Measurements from ENCODE around the gene RAB31. TPM values are rescaled to one million over a fixed set of nuclear protein-coding genes. Genes with fewer than 3 reads are reported as not detected.

The RAB31 gene
- polyA plus RNA-seq, 1 of the 3 experiments (the other 2 are of a cell fraction): 23.0 TPM

DNA sequence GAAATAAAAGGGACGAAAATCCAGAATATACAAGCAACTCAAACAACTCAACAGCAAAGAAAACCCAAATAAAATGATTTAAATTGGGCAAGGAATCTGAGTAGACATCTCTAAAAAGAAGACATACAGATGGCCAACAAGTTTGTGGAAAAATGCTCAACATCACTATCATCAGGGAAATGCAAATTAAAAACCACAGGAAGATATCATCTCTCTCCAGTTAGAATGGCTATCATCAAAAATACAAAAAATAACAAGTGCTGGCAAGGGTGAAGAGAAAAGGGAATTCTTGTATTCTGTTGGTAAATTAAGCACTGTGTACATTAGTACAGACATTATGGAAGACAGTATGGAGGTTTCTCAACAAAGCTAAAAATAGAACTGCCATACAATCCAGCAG lies 80.0 kb downstream of the RAB31 start:
- no peak overlapping the region for H2AFZ ChIP-seq (ENCODE audit: low read depth)
- DNase-seq: no peak
- no peaks in the 10 kb centered on the region for H3K9me3 ChIP-seq
- peaks cover 27% of the 10 kb centered on the region for H3F3A ChIP-seq (replicated peaks; ENCODE audit: insufficient read depth)
- H3K27me3 ChIP-seq (ENCODE audit: insufficient read depth): no peaks in the 10 kb centered on the region
- H3K9ac ChIP-seq: no peak overlapping the region
- H3K4me2 ChIP-seq: peak overlapping the region; percentile 10; the same call in 1 of the 2 replicates
- H3K9me2 ChIP-seq: no peaks in the 10 kb centered on the region
- ChIA-PET CTCF (interaction anchor here (1.0 kb wide), 1 partner anchor 175 kb away, joined by 3 read pairs; no protein-coding TSS in a partner anchor), POLR2A (no interaction called here)
- H3K79me2 ChIP-seq (ENCODE audit: insufficient read depth): peaks cover 6% of the 10 kb centered on the region; the same call in 1 of the 2 replicates
- H3K4me3 ChIP-seq (ENCODE audit: low read depth in 2 of 2, low read length in 1 of 2): no peak overlapping the region
- WGBS (ENCODE audit: low lambda C conversion rate): 50% methylated on average over 1 of the region's 1 CpG
- 0 out of 4 replicates have a peak, but pooled peaks cover 0 to 5% of the 10 kb centered on the region in 2 experiments for H3K4me1 ChIP-seq (ENCODE audit: control insufficient read depth in 1 of 2, insufficient read depth in 2 of 2, low read depth in 1 of 2, low read length in 1 of 2)
- no peaks in the 10 kb centered on the region for H3K36me3 ChIP-seq (replicated peaks in 1 of 2; ENCODE audit: control insufficient read depth in 1 of 2, insufficient read depth in 2 of 2, low read length in 1 of 2)
- H4K20me1 ChIP-seq (ENCODE audit: insufficient read depth): no peaks in the 10 kb centered on the region
- H3K27ac ChIP-seq (ENCODE audit: low read depth in 2 of 2, low read length in 1 of 2): peak overlapping the region; percentile 5 to 69; a peak in 3 of 4 replicates
- no peak for TF ChIP-seq RCOR1 (IDR thresholded peaks at IDR 0.05; ENCODE audit: low read length)
- TF ChIP-seq PBX3 (IDR thresholded peaks at IDR 0.05): peak; percentile 77
- TF ChIP-seq GABPA (IDR thresholded peaks at IDR 0.05; ENCODE audit: low read depth): no peak
- peak; percentile 56 for TF ChIP-seq POLR2AphosphoS5 (IDR thresholded peaks at IDR 0.05; ENCODE audit: low read depth, low read length)
- TF ChIP-seq, protein P1, sequence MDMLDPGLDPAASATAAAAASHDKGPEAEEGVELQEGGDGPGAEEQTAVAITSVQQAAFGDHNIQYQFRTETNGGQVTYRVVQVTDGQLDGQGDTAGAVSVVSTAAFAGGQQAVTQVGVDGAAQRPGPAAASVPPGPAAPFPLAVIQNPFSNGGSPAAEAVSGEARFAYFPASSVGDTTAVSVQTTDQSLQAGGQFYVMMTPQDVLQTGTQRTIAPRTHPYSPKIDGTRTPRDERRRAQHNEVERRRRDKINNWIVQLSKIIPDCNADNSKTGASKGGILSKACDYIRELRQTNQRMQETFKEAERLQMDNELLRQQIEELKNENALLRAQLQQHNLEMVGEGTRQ (IDR thresholded peaks at IDR 0.05; ENCODE audit: borderline replicate concordance, low read depth, low read length): no peak
- no peak for TF ChIP-seq SIN3A (IDR thresholded peaks at IDR 0.05; ENCODE audit: borderline replicate concordance, low read depth, low read length)
- TF ChIP-seq TEAD4 (IDR thresholded peaks at IDR 0.05; ENCODE audit: borderline replicate concordance, insufficient read depth): peak; percentile 39; the same call in 1 of the 2 replicates
- TF ChIP-seq, protein P2, sequence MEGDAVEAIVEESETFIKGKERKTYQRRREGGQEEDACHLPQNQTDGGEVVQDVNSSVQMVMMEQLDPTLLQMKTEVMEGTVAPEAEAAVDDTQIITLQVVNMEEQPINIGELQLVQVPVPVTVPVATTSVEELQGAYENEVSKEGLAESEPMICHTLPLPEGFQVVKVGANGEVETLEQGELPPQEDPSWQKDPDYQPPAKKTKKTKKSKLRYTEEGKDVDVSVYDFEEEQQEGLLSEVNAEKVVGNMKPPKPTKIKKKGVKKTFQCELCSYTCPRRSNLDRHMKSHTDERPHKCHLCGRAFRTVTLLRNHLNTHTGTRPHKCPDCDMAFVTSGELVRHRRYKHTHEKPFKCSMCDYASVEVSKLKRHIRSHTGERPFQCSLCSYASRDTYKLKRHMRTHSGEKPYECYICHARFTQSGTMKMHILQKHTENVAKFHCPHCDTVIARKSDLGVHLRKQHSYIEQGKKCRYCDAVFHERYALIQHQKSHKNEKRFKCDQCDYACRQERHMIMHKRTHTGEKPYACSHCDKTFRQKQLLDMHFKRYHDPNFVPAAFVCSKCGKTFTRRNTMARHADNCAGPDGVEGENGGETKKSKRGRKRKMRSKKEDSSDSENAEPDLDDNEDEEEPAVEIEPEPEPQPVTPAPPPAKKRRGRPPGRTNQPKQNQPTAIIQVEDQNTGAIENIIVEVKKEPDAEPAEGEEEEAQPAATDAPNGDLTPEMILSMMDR (IDR thresholded peaks at IDR 0.05): no peak
- 0 out of 2 replicates have a peak, but pooled peaks have one; percentile 38 for TF ChIP-seq JUND (IDR thresholded peaks at IDR 0.05)
- no peak for TF ChIP-seq CHD2 (IDR thresholded peaks at IDR 0.05; ENCODE audit: low read length, partially characterized antibody)
- TF ChIP-seq, protein P3, sequence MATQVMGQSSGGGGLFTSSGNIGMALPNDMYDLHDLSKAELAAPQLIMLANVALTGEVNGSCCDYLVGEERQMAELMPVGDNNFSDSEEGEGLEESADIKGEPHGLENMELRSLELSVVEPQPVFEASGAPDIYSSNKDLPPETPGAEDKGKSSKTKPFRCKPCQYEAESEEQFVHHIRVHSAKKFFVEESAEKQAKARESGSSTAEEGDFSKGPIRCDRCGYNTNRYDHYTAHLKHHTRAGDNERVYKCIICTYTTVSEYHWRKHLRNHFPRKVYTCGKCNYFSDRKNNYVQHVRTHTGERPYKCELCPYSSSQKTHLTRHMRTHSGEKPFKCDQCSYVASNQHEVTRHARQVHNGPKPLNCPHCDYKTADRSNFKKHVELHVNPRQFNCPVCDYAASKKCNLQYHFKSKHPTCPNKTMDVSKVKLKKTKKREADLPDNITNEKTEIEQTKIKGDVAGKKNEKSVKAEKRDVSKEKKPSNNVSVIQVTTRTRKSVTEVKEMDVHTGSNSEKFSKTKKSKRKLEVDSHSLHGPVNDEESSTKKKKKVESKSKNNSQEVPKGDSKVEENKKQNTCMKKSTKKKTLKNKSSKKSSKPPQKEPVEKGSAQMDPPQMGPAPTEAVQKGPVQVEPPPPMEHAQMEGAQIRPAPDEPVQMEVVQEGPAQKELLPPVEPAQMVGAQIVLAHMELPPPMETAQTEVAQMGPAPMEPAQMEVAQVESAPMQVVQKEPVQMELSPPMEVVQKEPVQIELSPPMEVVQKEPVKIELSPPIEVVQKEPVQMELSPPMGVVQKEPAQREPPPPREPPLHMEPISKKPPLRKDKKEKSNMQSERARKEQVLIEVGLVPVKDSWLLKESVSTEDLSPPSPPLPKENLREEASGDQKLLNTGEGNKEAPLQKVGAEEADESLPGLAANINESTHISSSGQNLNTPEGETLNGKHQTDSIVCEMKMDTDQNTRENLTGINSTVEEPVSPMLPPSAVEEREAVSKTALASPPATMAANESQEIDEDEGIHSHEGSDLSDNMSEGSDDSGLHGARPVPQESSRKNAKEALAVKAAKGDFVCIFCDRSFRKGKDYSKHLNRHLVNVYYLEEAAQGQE (IDR thresholded peaks at IDR 0.05; ENCODE audit: low read depth, low read length): no peak
- no peak for TF ChIP-seq EZH2phosphoT487 (IDR thresholded peaks at IDR 0.05; ENCODE audit: borderline replicate concordance, low read depth)
- TF ChIP-seq FOXM1 (IDR thresholded peaks at IDR 0.05; ENCODE audit: low read depth): no peak
- no peak for TF ChIP-seq RFX5 (IDR thresholded peaks at IDR 0.05; ENCODE audit: low read length)
- TF ChIP-seq ZBTB33 (IDR thresholded peaks at IDR 0.05; ENCODE audit: borderline replicate concordance, low read depth): no peak
- no peak; a peak in 1 of 4 replicates for TF ChIP-seq EP300 (IDR thresholded peaks at IDR 0.05; ENCODE audit: borderline replicate concordance in 1 of 2, low read depth in 1 of 2, low read length in 1 of 2)
- TF ChIP-seq USF1 (IDR thresholded peaks at IDR 0.05; ENCODE audit: borderline replicate concordance, low read depth): no peak
- no peak for TF ChIP-seq FOXJ3 (CRISPR knock-in tag; IDR thresholded peaks at IDR 0.05)
- TF ChIP-seq TCF12 (IDR thresholded peaks at IDR 0.05): peak; percentile 89
- TF ChIP-seq NFIC (IDR thresholded peaks at IDR 0.05; ENCODE audit: borderline replicate concordance): peak; percentile 1; the same call in 1 of the 2 replicates

Measured in SK-N-SH (cell line).